Subcutaneous adipose tissue (tissue), 4 donors: ENCODE data around the gene CHRNA4. TPM values are rescaled to one million over a fixed set of nuclear protein-coding genes. Genes with fewer than 3 reads are reported as not detected.

ENCODE experiments used
- CTCF ChIP-seq: fragments of 450-650 bp; IDR thresholded peaks from one replicate; pipeline ENCODE4 v1.5.1; 2016; ENCODE audit warnings: low read depth, mild to moderate bottlenecking, control low read depth, antibody characterized with exemption, moderate library complexity
- total RNA-seq, 4 donors: library from RNA; depleted of rRNA; stranded (reverse); fragments of >200 nt; gene quantifications; one replicate each; pipeline ENCODE4 v1.1.0, GENCODE V29; 2016

Gene CHRNA4
- total RNA-seq, 4 donors from 2014 or later, result not detected

GRCh38 chr20:63347950-63348827 lies 13.0 kb downstream of the CHRNA4 start:
- TF ChIP-seq CTCF, result no peak

- no peak for TF ChIP-seq CTCF
Observed at GRCh38 chr20:63347081-63347741, 13.9 kb downstream of the CHRNA4 start.

GRCh38 chr20:63346131-63347080 lies 14.7 kb downstream of the CHRNA4 start:
- TF ChIP-seq CTCF, result no peak

GRCh38 chr20:63345328-63346100 lies 15.6 kb downstream of the CHRNA4 start:
- no peak for TF ChIP-seq CTCF

- no peak for TF ChIP-seq CTCF
Observed at GRCh38 chr20:63344616-63345327, 16.4 kb downstream of the CHRNA4 start.
